ENCODE measurements around the gene DRG2. TPM values are rescaled to one million over a fixed set of nuclear protein-coding genes. Genes with fewer than 3 reads are reported as not detected.

Gene DRG2
- total and polyA plus RNA-seq, 9 of the 15 experiments (the other 6 are each of a cell fraction or from before 2014, with no cell fraction given) = 6.6 to 36.7 (median 26.1) TPM

GRCh38 chr17:18065546-18065945 lies 22.2 kb upstream of the DRG2 start:
- ChIA-PET POLR2A (interaction anchor here (0.6 to 1.0 kb wide), 2 partner anchors 23 to 25 kb away, joined by 3 to 4 read pairs; partner anchors contain the start of gene DRG2), CTCF (ENCODE audit: low intra/inter-chr PET ratio) (no interaction called here)
- TF ChIP-seq ZNF780A (CRISPR knock-in tag; IDR thresholded peaks at IDR 0.05) (no peak), SMAD1 (IDR thresholded peaks at IDR 0.05; ENCODE audit: low read depth, low read length, partially characterized antibody) (no peak), NR4A1 (CRISPR knock-in tag; IDR thresholded peaks at IDR 0.05) (no peak), NR4A1 (tag; IDR thresholded peaks at IDR 0.05) (no peak), SLC30A9 (CRISPR knock-in tag; IDR thresholded peaks at IDR 0.05) (no peak), CCAR2 (IDR thresholded peaks at IDR 0.05; ENCODE audit: low read depth, low read length) (no peak), ZNF57 (CRISPR knock-in tag; IDR thresholded peaks at IDR 0.05) (no peak), ZNF311 (CRISPR knock-in tag; IDR thresholded peaks at IDR 0.05) (no peak), ZBED1 (IDR thresholded peaks at IDR 0.05) (no peak), SRF (CRISPR knock-in tag; IDR thresholded peaks at IDR 0.05) (no peak)
- TF ChIP-seq, protein P1, sequence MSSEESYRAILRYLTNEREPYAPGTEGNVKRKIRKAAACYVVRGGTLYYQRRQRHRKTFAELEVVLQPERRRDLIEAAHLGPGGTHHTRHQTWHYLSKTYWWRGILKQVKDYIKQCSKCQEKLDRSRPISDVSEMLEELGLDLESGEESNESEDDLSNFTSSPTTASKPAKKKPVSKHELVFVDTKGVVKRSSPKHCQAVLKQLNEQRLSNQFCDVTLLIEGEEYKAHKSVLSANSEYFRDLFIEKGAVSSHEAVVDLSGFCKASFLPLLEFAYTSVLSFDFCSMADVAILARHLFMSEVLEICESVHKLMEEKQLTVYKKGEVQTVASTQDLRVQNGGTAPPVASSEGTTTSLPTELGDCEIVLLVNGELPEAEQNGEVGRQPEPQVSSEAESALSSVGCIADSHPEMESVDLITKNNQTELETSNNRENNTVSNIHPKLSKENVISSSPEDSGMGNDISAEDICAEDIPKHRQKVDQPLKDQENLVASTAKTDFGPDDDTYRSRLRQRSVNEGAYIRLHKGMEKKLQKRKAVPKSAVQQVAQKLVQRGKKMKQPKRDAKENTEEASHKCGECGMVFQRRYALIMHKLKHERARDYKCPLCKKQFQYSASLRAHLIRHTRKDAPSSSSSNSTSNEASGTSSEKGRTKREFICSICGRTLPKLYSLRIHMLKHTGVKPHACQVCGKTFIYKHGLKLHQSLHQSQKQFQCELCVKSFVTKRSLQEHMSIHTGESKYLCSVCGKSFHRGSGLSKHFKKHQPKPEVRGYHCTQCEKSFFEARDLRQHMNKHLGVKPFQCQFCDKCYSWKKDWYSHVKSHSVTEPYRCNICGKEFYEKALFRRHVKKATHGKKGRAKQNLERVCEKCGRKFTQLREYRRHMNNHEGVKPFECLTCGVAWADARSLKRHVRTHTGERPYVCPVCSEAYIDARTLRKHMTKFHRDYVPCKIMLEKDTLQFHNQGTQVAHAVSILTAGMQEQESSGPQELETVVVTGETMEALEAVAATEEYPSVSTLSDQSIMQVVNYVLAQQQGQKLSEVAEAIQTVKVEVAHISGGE (CRISPR knock-in tag; IDR thresholded peaks at IDR 0.05) = no peak
- TF ChIP-seq, protein P2, sequence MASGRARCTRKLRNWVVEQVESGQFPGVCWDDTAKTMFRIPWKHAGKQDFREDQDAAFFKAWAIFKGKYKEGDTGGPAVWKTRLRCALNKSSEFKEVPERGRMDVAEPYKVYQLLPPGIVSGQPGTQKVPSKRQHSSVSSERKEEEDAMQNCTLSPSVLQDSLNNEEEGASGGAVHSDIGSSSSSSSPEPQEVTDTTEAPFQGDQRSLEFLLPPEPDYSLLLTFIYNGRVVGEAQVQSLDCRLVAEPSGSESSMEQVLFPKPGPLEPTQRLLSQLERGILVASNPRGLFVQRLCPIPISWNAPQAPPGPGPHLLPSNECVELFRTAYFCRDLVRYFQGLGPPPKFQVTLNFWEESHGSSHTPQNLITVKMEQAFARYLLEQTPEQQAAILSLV (tag; IDR thresholded peaks at IDR 0.05) = no peak
- no peak for FAIRE-seq
- 77% methylated on average over 6 of the region's 11 CpGs for WGBS (ENCODE audit: insufficient coverage, low coverage, missing lambda C conversion rate)
- Histone ChIP-seq H4K20me1 (replicated peaks; ENCODE audit: control insufficient read depth, insufficient read depth, low read length) (no peaks in the 10 kb centered on the region), H3K4me1 (replicated peaks in 1 of 2; ENCODE audit: control insufficient read depth in 2 of 2, insufficient read depth in 2 of 2, low read length in 2 of 2) (peaks cover 0 to 10% of the 10 kb centered on the region in 2 experiments; a peak in 3 of 5 replicates), H3K4me2 (ENCODE audit: insufficient read depth, low read length) (no peak overlapping the region), H3K9ac (ENCODE audit: insufficient read depth in 1 of 2, low read depth in 2 of 2, low read length in 2 of 2) (peak overlapping the region in 1 of 2 experiments; percentile 52; a peak in 1 of 4 replicates), H3K9me3 (replicated peaks; ENCODE audit: control insufficient read depth, insufficient read depth, low read depth, low read length) (no peaks in the 10 kb centered on the region), H2AFZ (ENCODE audit: low read depth, low read length) (no peak overlapping the region), H3K9me1 (ENCODE audit: control insufficient read depth, insufficient read depth, low read length) (no peaks in the 10 kb centered on the region), H3K27ac (ENCODE audit: extremely low read depth, low read depth, low read length) (no peak overlapping the region), H3K79me2 (ENCODE audit: control insufficient read depth, insufficient read depth, low read length) (no peaks in the 10 kb centered on the region), H3K27me3 (ENCODE audit: control insufficient read depth in 2 of 2, insufficient read depth in 2 of 2, low read length in 2 of 2) (no peaks in the 10 kb centered on the region), H3K36me3 (ENCODE audit: control insufficient read depth, insufficient read depth, low read length) (peaks cover 27% of the 10 kb centered on the region; the same call in 2 of the 3 replicates), H3K4me3 (no peak overlapping the region)
- intact Hi-C loops (cut with micrococcal nuclease) (no loop called here), in situ Hi-C loops (cut with MboI) (no loop called here)
- ATAC-seq = no peak
- no TSS peak for BruUV-seq (replicated peaks)
- no peak for DNase-seq (ENCODE audit: extremely low read depth in 1 of 4, low spot score in 3 of 4)
